Sigmoid colon (tissue), 4 donors: ENCODE data around the gene FBXL16.

Experiments used
- CTCF ChIP-seq, 4 experiments: fragments of 450-650 bp in 3 of 4; fragments of 200-600 bp in 1 of 4; IDR thresholded peaks; one replicate each; pipeline ENCODE4 v1.5.1; 2016 to 2019; ENCODE audit warnings: antibody characterized with exemption in 4 of 4, mild to moderate bottlenecking in 3 of 4, moderate library complexity in 2 of 4
- EP300 ChIP-seq, 4 donors: sonication (generic); formaldehyde crosslinking; IDR thresholded peaks; one replicate each; pipeline ENCODE4 v1.6.1; 2017; ENCODE audit warnings: antibody characterized with exemption in 4 of 4
- POLR2A ChIP-seq, 2 donors: fragments of 450-650 bp; IDR thresholded peaks; one replicate each; pipeline ENCODE4 v1.6.1; 2016; ENCODE audit warnings: antibody characterized with exemption in 2 of 2, mild to moderate bottlenecking in 2 of 2, moderate library complexity in 2 of 2

DNA sequence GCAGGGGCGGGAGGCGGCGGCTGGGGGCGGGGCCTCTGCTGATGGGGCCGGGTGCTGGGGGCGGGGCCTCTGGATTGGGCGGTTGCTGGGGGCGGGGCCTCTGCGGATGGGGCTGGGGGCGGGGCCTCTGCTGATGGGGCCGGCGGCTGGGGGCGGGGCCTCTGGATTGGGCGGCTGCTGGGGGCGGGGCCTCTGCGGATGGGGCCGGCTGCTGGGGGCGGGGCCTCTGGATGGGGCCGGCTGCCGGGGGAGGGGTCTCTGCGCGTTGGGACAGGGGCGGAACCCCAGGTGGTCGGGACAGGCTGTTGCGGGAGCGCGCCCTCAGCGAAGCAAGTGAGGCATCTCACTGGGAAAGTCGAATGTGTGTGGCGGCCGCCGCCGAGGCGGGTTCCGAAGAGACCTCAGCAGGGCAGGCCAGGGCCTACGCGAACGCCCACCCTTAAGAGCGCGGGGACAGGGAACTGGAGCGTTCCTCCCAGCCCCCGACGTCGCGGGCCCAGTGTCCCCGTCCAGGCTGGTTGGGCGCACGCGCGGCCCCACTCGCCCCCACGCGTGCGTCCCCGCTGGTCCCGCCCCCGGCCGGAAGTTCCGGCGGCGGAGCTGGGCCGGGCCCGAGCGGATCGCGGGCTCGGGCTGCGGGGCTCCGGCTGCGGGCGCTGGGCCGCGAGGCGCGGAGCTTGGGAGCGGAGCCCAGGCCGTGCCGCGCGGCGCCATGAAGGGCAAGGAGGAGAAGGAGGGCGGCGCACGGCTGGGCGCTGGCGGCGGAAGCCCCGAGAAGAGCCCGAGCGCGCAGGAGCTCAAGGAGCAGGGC is 25.6 kb downstream of the FBXL16 start, which contains the start of gene STUB1:
- TF ChIP-seq CTCF (IDR thresholded peaks at IDR 0.05) (no peak), POLR2A (IDR thresholded peaks at IDR 0.05) (no peak), EP300 (IDR thresholded peaks at IDR 0.05) (no peak)
